Right atrium auricular region (tissue), 2 donors: ENCODE data around the gene RTBDN. TPM values are rescaled to one million over a fixed set of nuclear protein-coding genes. Genes with fewer than 3 reads are reported as not detected.
"Not testable (repeated sequence)": the region's sequence is repeated elsewhere in the genome, so short reads cannot be mapped to it uniquely, and the experiment has no call there.

ENCODE experiments used
- DNase-seq: peaks from one replicate; pipeline ENCODE4 v3.0.0-alpha.2; 2019; ENCODE audit warnings: low spot score
- H3K27ac ChIP-seq, 2 donors: fragments of 200-600 bp; sonication (generic); 1 replicate in 1 of 2; 2 replicates in 1 of 2; pipeline ENCODE4 v1.5.1; 2016 to 2019
- H3K27me3 ChIP-seq, 2 donors: fragments of 200-600 bp; sonication (generic); one replicate each; pipeline versions ENCODE4 v1.5.1 to v1.6.0; 2017 to 2019
- H3K36me3 ChIP-seq: fragments of 200-600 bp; sonication (generic); one replicate; pipeline ENCODE4 v1.5.1; 2016
- H3K4me1 ChIP-seq, 2 donors: fragments of 200-600 bp; sonication (generic); one replicate each; pipeline versions ENCODE4 v1.5.1 to v1.6.0; 2017 to 2019
- H3K4me3 ChIP-seq, 2 donors: fragments of 200-600 bp; sonication (generic); 1 replicate in 1 of 2; 2 replicates in 1 of 2; pipeline ENCODE4 v1.5.1; 2017 to 2019; ENCODE audit warnings: mild to moderate bottlenecking in 1 of 2, moderate library complexity in 1 of 2
- H3K9me3 ChIP-seq, 2 donors: fragments of 200-600 bp; sonication (generic); one replicate each; pipeline ENCODE4 v1.5.1; 2019
- total RNA-seq, 2 donors: library from RNA; depleted of rRNA; stranded (reverse); fragments of >200 nt; gene quantifications; one replicate each; pipeline ENCODE4 v1.1.0, GENCODE V29; 2016
- TF ChIP-seq, protein P1 (sequence below), 2 donors: fragments of 200-600 bp; sonication (generic); IDR thresholded peaks; one replicate each; pipeline ENCODE4 v1.5.1; 2019; ENCODE audit warnings: antibody characterized with exemption in 2 of 2

Gene RTBDN
- total RNA-seq, 2 donors from 2014 or later, result not detected

DNA sequence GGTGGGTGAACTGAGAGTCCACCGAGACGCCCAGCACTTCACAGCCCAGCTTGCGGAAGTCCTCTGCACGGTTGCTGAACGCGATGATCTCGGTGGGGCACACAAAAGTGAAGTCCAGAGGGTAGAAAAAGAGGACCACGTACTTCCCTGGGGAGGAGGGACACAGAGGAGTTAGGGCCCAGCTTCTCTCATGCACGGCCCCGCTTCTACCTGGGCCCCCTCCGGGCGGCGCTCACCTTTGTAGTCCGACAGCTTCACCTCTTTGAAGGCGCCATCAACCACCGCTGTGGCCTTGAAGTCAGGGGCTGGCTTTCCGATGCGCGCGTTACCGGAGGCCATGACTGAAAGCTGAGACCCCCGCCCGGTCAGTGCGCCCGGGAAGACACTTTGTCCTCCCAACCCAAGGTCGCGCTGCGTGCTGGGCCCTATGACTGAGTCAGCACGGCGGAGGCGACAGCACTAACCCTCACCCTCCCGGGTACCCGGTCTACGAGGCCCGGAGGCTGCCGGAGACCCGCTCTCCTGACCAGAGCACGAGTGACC, 33.4 kb downstream of the RTBDN start:
- peaks cover 18% of the 10 kb centered on the region for H3K36me3 ChIP-seq
- peak overlapping the region; percentile 84 to 85 for H3K27ac ChIP-seq
- peak overlapping the region; percentile 74 to 82 for H3K4me3 ChIP-seq
- peaks cover 0 to 30% of the 10 kb centered on the region in 2 donors for H3K4me1 ChIP-seq
- no peak for DNase-seq
- TF ChIP-seq, protein P1, sequence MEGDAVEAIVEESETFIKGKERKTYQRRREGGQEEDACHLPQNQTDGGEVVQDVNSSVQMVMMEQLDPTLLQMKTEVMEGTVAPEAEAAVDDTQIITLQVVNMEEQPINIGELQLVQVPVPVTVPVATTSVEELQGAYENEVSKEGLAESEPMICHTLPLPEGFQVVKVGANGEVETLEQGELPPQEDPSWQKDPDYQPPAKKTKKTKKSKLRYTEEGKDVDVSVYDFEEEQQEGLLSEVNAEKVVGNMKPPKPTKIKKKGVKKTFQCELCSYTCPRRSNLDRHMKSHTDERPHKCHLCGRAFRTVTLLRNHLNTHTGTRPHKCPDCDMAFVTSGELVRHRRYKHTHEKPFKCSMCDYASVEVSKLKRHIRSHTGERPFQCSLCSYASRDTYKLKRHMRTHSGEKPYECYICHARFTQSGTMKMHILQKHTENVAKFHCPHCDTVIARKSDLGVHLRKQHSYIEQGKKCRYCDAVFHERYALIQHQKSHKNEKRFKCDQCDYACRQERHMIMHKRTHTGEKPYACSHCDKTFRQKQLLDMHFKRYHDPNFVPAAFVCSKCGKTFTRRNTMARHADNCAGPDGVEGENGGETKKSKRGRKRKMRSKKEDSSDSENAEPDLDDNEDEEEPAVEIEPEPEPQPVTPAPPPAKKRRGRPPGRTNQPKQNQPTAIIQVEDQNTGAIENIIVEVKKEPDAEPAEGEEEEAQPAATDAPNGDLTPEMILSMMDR (IDR thresholded peaks at IDR 0.05), result no peak
- no peaks in the 10 kb centered on the region for H3K27me3 ChIP-seq
- no peaks in the 10 kb centered on the region for H3K9me3 ChIP-seq

DNA sequence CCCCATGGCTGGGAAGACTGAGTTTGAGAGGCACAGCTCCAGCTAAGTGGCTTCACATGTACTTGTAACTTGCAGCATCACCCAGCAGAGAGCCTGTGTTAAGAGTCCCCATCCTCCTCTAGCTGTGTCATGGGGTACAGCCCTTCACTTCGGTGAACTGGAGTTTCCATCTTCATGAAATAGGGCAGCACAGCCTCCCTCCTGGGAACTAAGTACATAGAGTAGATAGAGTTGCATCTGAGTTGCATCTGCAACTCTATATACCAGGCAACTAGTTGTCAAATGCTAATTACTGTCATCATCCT, 34.0 kb downstream of the RTBDN start:
- peak overlapping the region; percentile 74 to 82 for H3K4me3 ChIP-seq
- H3K4me1 ChIP-seq, result peaks cover 0 to 33% of the 10 kb centered on the region in 2 donors
- peak overlapping the region; percentile 84 to 85 for H3K27ac ChIP-seq
- DNase-seq, result no peak
- peaks cover 18% of the 10 kb centered on the region for H3K36me3 ChIP-seq
- H3K27me3 ChIP-seq, result no peaks in the 10 kb centered on the region
- H3K9me3 ChIP-seq, result no peaks in the 10 kb centered on the region
- TF ChIP-seq, protein P1 (IDR thresholded peaks at IDR 0.05), result no peak

DNA sequence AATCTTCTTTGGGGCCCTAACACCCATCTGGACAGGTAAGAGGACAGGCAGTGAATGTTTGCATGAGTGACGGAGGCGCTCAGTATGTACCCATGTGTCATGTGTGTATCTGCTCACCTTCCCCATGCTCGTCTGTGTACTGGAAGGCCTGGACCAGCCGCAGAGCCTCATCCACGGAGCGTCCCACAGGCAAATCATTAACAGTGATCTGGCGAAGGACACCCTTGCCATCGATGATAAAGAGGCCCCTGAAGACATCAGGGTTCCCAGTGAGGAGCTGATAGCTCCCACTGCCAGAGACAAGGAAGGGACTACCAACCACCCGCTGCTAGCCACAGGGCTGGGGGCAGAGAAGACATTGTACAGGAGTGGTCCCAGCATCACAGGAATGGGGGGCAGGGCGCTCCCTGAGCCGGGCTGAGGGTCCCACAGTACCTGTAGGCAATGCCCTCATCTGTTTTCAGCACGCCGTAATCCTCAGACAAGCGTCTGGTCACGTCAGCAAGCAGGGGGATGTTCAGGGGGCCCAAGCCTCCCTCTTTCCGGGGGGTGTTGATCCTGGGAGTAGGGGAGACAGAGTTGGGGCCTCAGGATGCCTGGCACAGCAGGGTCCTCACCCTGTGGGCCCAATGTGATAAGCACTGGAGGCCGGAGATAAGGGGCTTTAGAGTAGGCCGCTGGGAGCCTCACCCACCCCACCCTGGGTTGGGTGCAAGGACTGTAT, 34.5 kb downstream of the RTBDN start:
- Histone ChIP-seq H3K4me1 (peaks cover 0 to 33% of the 10 kb centered on the region in 2 donors), H3K4me3 (no peak overlapping the region), H3K9me3 (no peaks in the 10 kb centered on the region), H3K27me3 (no peaks in the 10 kb centered on the region), H3K36me3 (peaks cover 18% of the 10 kb centered on the region), H3K27ac (peak overlapping the region in 1 of 2 donors; percentile 85)
- no peak for DNase-seq
- TF ChIP-seq, protein P1 (IDR thresholded peaks at IDR 0.05), result no peak

DNA sequence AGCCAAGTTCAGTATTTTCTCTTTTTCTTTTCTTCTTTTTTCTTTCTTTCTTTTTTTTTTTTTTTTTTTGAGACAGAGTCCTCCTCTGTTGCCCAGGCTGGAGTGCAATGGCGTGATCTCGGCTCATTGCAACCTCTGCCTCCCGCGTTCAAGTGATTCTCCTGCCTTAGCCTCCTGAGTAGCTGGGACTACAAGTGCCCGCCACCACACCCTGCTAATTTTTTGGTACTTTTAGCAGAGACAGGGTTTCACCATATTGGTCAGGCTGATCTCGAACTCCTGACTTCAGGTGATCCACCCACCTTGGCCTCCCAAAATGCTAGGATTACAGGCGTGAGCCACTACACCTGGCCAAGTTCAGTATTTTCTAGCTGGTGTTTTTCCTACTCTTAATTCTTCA, 36.8 kb downstream of the RTBDN start:
- not testable (repeated sequence) for H3K4me3 ChIP-seq, H3K27me3 ChIP-seq, H3K9me3 ChIP-seq, H3K27ac ChIP-seq
- Histone ChIP-seq H3K4me1 (peaks cover 0 to 39% of the 10 kb centered on the region in 2 donors), H3K36me3 (peaks cover 19% of the 10 kb centered on the region)
- peak; percentile 54 for DNase-seq

DNA sequence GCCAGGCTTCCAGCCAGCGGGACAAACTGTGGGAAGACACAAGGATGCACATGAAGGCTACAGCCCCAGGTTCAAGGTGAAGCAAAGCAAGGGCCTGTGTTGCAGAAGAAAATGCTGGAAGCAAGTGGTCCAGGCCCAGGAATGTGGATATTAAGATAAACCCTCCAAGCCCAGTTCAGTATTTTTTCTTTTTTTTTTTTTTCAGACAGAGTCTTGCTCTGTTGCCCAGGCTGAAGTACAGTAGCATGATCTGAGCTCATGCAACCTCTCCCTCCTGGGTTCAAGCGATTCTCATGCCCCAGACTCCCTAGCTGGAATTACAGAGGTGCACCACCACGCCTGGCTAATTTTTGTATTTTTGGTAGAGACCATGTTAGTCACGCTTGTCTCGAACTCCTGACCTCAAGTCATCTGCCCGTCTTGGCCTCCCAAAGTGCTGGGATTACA, 37.2 kb downstream of the RTBDN start:
- peak; percentile 59 for DNase-seq
- Histone ChIP-seq H3K36me3 (peaks cover 23% of the 10 kb centered on the region), H3K9me3 (no peaks in the 10 kb centered on the region), H3K4me3 (no peak overlapping the region), H3K27ac (no peak overlapping the region), H3K4me1 (peaks cover 0 to 34% of the 10 kb centered on the region in 2 donors), H3K27me3 (no peaks in the 10 kb centered on the region)
- TF ChIP-seq, protein P1 (IDR thresholded peaks at IDR 0.05), result no peak

DNA sequence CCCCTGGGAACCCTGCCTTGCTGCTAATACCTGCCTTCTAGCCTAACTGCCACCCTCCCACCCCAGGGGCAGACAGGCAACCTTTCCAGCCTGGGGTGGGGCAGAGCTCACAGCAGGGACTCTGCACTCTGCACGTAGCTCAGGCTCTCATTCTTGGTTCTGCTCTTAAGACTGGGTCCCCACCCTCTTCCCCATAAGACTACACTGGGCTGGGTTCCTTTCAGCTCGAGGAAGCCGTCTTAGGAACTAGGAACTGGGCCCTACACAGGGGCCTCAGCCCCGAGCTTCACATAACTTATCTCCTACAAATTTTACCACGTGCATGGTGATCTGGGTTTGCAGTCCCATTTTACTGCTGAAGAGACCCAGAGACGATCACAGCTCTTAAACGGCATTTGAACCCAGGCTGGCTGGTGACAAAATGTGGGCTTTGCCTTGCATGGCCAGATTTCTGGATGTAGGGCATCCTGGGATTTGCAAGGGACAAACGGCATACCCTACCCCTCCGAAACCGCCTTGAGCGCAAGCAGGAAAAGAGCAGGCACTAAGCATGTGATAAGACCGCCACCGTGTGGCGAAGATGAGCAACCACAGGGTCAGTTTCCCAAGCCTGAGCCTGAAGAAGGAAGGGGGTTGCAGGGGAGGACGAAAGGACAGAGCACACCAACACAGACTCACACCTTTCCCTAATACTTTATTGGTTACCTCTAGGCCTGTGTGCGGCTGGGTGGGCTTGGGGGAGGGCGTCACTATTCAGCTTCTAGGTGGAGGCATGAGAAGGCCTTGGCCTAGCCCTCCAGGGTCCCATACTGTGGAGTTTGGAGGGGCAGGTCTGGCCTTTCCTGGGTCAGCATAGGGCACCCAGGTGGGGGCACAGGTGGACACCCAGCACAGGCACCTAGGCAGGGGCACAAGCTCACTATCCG, 38.0 kb downstream of the RTBDN start:
- peaks cover 27% of the 10 kb centered on the region for H3K36me3 ChIP-seq
- H3K27me3 ChIP-seq, result no peaks in the 10 kb centered on the region
- no peaks in the 10 kb centered on the region for H3K9me3 ChIP-seq

More for the DNA sequence above, 38.0 kb downstream of the RTBDN start:
- Histone ChIP-seq H3K27ac (peak overlapping the region; percentile 13 to 49), H3K4me3 (no peak overlapping the region), H3K4me1 (peaks cover 0 to 30% of the 10 kb centered on the region in 2 donors)
- TF ChIP-seq, protein P1 (IDR thresholded peaks at IDR 0.05), result peak; percentile 82 to 95
- peak; percentile 87 for DNase-seq
